COLO668 (cell line): ENCODE data around the gene EMC10.
"Not testable (repeated sequence)": the region's sequence is repeated elsewhere in the genome, so short reads cannot be mapped to it uniquely, and the experiment has no call there.

Experiments
- DNase-seq: peaks from one replicate; lab custom pipeline; 2025; ENCODE audit not compliant: unreplicated experiment; lab: John Stamatoyannopoulos, UW

The EMC10 gene

DNA sequence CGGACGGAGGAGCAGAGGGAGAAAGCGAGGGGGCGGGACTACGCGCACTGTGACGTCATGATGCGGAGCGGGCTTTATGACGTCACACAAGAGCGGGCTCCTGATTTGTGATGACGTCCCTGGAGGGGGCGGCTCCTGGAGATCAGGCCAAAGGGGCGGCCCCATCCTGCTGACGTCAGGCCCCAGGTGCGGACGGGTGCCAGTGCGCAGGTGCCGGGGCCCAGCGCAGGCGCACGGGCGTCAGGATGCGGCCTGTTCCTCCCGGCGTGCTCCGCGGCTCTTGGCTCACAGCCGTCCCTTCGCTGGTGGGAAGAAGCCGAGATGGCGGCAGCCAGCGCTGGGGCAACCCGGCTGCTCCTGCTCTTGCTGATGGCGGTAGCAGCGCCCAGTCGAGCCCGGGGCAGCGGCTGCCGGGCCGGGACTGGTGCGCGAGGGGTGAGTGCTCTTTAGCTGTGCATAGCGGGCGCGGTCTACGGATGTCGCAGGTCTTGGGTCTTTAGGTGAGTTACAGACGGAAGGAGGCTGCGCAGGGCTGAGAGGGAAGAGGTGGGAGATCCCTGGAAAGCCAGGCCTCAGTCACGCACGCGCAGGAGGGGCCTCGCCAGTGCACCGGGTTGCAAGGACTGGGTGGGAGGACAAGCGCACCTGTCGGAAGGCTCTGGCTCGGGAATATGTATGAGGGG lies at the start of gene EMC10, which contains the start of gene GARIN5A:
TSS of gene EMC10 (plus strand) at position 284 of the 683 bp plus-strand sequence. CDS start at position 322, 38 bp downstream.
TSS of gene GARIN5A (minus strand) at position 625 of the 683 bp plus-strand sequence. CDS start at position 165, 460 bp downstream.
- DNase-seq: peak; percentile 97

- DNase-seq: no peak
Observed at GRCh38 chr19:50427318-50427925, 48.9 kb upstream of the EMC10 start.

GRCh38 chr19:50427997-50428425 lies 48.3 kb upstream of the EMC10 start:
- DNase-seq: peak; percentile 8

GRCh38 chr19:50428772-50429463 lies 47.4 kb upstream of the EMC10 start:
- DNase-seq: no peak

- DNase-seq: no peak
Observed at GRCh38 chr19:50430888-50431342, 45.4 kb upstream of the EMC10 start.

DNA sequence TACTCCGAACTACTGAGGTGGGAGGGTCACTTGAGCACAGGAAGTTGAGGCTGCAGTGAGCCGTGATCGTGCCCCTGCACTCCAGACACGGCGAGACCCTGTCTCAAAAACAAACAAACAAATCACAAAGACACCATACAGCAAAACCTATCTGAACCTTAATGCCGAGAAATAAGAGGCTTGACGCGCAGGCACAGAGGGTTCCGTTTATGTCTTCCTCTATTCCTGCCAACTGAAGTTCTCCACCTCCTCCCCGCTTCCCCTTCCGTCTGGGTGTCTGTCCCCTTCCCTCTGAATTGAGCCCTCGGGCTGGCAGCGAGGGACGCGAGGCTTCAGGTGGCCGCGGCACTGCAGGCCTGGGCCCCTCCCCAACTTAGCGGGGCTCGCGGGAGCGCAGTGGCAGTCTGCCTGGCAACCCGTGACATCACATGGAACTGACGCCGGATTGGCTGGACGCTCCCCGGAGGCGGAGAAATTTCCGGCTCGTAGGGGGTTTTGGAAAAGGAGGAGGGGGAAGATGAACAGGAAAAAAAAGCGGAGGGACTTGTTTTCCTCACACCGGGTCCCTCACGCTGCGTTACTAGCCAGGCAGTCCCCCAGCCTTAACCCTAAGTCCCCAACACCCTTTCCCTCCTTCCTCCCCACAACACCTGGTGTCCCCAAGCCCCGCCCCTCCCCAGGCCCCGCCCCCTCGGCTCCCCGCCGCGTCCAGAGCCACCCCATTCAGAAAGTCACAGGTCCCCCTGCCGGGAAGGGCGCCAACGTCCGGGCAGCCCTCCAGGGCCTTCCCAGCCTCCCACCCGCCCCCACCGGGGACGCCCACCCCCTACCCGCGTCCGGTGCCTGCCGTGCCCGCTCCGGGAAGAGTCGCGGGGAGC lies 44.7 kb upstream of the EMC10 start:
- DNase-seq: peak; percentile 74

DNA sequence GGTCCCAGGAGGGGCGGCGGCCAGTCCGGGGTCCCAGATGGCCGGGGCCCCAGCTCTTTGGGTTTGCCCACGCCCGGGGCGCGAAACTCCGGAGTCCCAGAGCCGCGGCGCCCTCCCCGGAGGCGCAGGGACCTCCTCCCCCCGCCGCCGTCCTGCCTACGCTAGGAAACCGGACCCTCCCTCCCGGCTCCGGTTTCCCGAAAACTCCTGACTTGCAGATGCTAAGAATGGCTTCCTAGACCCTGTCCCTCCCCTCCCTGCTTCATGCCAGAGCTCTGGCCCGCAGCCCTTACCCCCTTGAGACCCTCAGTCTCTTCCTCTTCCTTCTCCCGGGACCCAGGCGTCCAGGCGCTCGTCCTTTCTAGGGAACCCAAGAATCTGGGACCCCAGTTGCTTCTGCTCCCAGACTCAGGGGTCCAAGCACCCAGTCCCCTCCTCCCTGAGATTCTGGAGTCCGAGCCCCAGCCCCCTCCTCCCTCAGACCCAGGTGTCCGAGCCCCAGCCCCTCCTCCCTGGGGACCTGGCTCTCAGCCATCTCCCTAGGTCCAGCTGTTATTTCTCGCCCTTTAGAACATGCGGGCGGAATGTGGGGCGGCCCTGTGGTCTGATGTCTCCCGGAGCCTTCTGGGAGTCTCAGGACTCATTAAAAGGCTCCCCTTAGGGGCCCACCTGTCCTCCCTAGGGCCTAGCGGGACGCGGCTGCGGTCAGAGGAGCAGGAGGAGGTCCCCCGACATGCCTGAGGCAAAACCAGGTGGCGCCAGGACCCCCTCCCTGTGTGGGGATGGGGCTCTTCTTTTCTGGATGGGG lies 43.9 kb upstream of the EMC10 start, which contains the start of gene MYBPC2:
TSS of gene MYBPC2 (plus strand) at position 672 of the 808 bp plus-strand sequence. CDS start at position 734, 62 bp downstream.
- peak; percentile 33 for DNase-seq

DNA sequence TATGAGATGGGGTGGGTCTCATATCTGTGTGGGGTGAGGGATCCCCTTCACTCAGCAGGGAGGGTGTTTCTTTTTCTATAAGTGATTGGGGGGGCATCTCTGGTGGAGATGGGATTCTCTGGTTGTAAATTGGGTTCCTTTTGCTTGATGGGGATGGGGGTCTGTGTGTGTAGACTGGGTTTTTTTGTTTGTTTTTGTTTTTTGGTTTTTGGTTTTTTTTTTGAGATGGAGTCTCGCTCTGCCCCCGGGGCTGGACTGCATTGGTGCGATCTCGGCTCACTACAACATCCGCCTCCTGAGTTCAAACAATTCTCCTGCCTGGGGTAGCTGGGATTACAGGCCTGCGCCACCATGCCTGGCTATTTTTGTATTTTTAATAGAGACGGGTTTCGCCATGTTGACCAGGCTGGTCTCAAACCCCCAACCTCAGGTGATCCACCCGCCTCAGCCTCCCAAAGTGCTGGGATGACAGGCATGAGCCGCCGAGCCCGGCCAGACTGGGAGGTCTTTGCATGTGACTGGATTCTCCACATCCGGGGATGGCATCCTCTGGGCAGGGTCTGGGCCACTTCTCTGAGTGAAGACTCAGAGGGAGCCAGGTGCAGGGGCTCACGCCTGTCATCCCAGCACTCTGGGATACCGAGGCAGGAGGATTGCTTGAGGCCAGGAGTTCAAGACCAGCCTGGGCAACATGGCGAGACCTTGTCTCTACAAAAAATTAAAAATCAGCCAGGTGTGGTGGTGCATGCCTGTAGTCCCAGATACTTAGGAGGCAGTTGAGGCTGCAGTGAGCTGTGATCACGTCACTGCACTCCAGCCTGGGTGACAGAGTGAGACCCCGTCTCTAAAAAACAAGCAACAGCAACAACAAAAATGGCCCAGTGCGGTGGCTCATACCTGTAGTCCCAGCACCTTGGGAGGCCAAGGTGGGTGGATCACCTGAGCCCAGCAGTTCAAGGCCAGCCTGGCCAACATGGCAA lies 42.8 kb upstream of the EMC10 start:
- no peak for DNase-seq

DNA sequence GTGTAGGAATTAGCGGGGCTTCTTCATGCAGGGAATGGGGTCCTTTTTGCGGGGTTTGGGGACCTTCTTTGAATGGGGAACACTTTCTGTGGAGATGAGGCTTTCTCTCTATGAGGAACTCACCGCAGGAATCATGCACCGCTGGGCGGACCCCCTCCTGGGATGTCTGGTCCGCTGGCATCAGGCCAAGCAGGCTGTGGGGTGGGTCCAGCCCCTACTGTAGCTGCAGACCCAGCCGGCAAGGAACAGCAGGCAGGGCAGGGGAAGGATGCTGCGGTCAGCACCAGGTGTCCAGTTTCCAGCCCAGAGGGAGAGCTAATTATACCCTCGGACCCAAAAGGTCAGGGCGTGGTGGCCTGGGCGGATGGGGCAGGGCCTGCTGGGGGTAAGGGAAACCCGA lies 41.8 kb upstream of the EMC10 start:
- DNase-seq: peak; percentile 63

- no peak for DNase-seq
Observed at GRCh38 chr19:50435221-50435620, 41.1 kb upstream of the EMC10 start.

GRCh38 chr19:50435627-50436026 lies 40.7 kb upstream of the EMC10 start:
- DNase-seq: no peak

DNA sequence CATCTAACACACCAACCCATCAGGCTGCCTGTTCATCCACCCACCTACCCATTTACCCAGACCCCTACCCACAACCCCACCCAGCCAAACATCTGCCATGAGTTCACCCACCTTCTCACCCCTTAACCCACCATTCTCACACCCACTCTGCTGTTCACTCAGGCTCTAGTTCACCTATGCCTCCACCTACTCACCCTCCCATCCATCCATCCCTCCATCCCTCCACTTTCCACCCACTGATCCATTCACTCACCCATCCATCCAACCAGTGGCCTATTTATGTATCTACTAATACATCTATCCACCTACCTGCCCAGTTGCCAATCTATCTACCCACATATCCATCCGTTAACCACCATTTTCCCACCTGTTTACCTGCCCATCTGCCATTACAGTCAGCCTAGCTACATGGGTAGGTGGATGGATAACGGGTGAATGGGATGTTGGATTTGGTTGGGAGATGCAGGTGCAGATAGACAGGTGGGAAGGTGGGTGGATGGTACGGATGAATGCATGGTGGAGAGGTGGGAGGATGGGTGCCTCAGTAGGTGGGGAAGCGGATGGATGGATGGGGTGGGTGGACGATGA lies 38.4 kb upstream of the EMC10 start:
- DNase-seq: no peak

GRCh38 chr19:50439130-50439529 lies 37.2 kb upstream of the EMC10 start:
- not testable (repeated sequence) for DNase-seq

DNA sequence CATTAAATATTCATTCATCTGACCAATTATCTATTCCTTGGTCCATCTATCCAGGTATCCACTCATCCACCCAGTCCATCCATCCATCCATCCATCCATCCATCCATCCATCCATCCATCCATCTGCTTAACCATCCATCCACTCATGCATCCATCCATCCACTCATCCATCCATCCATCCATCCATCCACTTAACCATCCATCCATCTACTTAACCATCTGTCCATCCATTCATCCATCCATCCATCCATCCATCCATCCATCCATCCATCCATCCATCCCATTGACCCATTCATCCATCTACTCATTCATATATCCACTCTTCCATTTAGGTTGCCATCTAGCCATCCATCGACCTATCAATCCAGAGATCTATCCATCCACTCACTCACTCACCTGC lies 32.2 kb upstream of the EMC10 start:
- no peak for DNase-seq

GRCh38 chr19:50447053-50447452 lies 29.3 kb upstream of the EMC10 start:
- DNase-seq: no peak

- DNase-seq: no peak
Observed at GRCh38 chr19:50447750-50448149, 28.6 kb upstream of the EMC10 start.

DNA sequence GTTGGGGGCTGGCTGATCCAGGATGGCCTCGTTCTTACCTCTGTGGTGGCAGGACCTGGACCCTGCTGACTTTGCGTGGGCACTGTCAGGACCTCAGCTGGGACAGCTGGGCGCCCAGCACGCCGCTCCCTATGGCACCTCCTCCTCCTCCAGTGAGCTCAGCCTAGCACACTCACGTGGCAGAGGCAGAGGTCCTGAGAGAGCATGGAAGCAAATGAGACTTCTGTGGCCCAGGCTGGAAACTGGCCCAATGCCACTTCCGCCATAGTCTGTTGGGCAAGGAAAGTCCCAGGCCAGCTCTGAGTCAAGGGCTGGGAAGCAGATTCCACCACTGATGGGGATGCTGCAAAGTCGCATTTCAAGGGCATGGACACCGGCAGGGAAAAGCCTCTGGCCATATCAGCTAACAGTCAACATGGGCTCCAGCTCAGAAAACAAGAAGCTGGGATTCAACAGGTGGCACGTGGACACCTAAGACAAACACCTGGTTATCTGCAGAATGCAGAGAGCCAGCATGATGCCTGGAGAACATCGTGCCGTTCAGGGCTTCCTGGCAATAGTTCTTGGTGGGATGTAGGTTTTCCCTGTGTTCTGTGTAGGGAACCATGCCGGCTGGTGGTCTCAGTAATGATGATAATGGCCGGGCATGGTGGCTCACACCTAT lies 26.9 kb upstream of the EMC10 start:
- peak; percentile 18 for DNase-seq
